Lower leg skin (tissue), 4 donors: ENCODE data around the gene ANO10. TPM values are rescaled to one million over a fixed set of nuclear protein-coding genes. Genes with fewer than 3 reads are reported as not detected.
A peak's percentile ranks its signal among the peaks of the same experiment; 100 is the strongest.

Source experiments
- DNase-seq, 2 donors: peaks; one replicate each; pipeline ENCODE4 v3.0.0-alpha.2; 2019; ENCODE audit warnings: low spot score in 2 of 2
- H3K4me3 ChIP-seq: fragments of 200-600 bp; sonication (generic); 2 replicates; pipeline ENCODE4 v1.5.1; 2017; ENCODE audit warnings: mild to moderate bottlenecking, low read depth; ENCODE audit not compliant: poor library complexity, severe bottlenecking
- POLR2A ChIP-seq, 2 donors: fragments of 450-650 bp; IDR thresholded peaks; one replicate each; pipeline ENCODE4 v1.6.1; 2016 to 2017; ENCODE audit warnings: antibody characterized with exemption in 2 of 2, mild to moderate bottlenecking in 1 of 2, moderate library complexity in 1 of 2
- WGBS, 2 donors: methylation state at CpG; one replicate each; pipeline ENCODE4 v1.1.5; 2018; 5-methylcytosine and 5-hydroxymethylcytosine counted together
- intact Hi-C: fragments of 100-400 bp; cut with DNase I; formaldehyde crosslinking; loops from one replicate; pipeline ENCODE4 v1.15.0; 2023; ENCODE audit warnings: low total_unique reads
- total RNA-seq, 4 donors: library from RNA; depleted of rRNA; stranded (reverse); fragments of >200 nt; gene quantifications; one replicate each; pipeline ENCODE4 v1.1.0, GENCODE V29; 2016
- TF ChIP-seq, protein P1 (sequence below), 3 donors: fragments of 450-650 bp; IDR thresholded peaks; one replicate each; pipeline ENCODE4 v1.5.1; 2016; ENCODE audit warnings: antibody characterized with exemption in 3 of 3, mild to moderate bottlenecking in 3 of 3, moderate library complexity in 2 of 3

Gene ANO10
- total RNA-seq, 4 donors from 2014 or later: 31.6 to 41.5 (median 37.5) TPM

DNA sequence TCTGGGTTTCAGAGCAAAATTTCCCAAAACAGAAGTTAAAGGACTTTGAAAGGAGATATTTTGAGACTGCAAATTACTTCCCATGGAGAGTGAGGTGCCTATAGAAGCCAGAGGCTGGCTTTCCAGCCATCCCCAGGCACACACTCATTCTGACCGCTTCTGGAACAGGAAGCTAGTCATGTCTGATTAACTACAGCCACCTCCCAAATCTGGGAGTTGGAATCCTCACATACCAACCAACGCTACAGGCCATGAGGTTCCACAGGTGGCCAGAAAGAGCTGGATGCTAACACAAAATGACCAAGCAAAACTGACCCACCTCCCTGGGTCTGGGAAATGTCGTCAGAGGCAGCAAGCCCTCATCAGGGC lies 248.3 kb downstream of the ANO10 start:
- DNase-seq: no peak
- intact Hi-C loops: no loop called here
- TF ChIP-seq, protein P1, sequence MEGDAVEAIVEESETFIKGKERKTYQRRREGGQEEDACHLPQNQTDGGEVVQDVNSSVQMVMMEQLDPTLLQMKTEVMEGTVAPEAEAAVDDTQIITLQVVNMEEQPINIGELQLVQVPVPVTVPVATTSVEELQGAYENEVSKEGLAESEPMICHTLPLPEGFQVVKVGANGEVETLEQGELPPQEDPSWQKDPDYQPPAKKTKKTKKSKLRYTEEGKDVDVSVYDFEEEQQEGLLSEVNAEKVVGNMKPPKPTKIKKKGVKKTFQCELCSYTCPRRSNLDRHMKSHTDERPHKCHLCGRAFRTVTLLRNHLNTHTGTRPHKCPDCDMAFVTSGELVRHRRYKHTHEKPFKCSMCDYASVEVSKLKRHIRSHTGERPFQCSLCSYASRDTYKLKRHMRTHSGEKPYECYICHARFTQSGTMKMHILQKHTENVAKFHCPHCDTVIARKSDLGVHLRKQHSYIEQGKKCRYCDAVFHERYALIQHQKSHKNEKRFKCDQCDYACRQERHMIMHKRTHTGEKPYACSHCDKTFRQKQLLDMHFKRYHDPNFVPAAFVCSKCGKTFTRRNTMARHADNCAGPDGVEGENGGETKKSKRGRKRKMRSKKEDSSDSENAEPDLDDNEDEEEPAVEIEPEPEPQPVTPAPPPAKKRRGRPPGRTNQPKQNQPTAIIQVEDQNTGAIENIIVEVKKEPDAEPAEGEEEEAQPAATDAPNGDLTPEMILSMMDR (IDR thresholded peaks at IDR 0.05): no peak
- no peak for TF ChIP-seq POLR2A (IDR thresholded peaks at IDR 0.05)
- H3K4me3 ChIP-seq: no peak overlapping the region
- WGBS, 2 donors: 95 to 96% methylated on average over 3 of the region's 3 CpGs

DNA sequence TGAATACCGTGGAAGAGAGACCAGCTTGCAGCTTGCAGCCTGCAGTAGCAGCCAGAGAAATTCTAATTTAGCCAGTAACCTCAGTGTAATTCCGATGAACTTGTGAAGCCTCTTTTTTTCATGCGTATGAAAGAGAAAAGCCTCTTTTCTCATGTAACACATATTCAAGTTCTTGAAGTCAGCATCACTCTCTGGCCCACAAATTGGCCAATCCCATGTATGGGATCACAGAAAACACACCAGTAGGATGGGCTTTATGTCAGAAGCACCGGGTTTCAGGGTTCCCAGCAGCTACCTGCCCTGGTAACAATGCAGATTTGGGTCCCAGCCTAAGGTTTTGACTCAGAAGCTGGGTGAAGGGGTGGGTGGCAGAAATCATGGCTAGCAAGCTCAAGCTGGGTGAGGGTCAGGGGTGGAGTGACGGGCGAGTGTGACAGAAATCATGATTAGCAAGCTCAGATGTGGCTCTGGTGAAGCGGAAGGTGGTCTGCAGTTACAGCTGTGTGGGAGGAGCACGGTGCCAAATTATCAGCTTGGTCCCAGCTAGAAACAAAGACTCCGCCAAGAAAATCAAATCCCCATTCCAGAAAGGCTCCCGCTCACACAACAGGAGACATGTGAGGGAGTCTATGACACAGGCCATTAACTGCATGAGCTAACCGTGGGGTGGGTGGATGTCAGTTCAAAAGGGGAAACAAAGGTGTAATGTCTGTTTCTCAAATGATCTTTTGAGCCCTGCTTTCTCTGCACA lies 248.8 kb downstream of the ANO10 start:
- no peak overlapping the region for H3K4me3 ChIP-seq
- DNase-seq: peak in 1 of 2 donors; percentile 43
- intact Hi-C loops: no loop called here
- TF ChIP-seq, protein P1 (IDR thresholded peaks at IDR 0.05): no peak
- no peak for TF ChIP-seq POLR2A (IDR thresholded peaks at IDR 0.05)
- 88% methylated on average over 11 of the region's 11 CpGs for WGBS, 2 donors

DNA sequence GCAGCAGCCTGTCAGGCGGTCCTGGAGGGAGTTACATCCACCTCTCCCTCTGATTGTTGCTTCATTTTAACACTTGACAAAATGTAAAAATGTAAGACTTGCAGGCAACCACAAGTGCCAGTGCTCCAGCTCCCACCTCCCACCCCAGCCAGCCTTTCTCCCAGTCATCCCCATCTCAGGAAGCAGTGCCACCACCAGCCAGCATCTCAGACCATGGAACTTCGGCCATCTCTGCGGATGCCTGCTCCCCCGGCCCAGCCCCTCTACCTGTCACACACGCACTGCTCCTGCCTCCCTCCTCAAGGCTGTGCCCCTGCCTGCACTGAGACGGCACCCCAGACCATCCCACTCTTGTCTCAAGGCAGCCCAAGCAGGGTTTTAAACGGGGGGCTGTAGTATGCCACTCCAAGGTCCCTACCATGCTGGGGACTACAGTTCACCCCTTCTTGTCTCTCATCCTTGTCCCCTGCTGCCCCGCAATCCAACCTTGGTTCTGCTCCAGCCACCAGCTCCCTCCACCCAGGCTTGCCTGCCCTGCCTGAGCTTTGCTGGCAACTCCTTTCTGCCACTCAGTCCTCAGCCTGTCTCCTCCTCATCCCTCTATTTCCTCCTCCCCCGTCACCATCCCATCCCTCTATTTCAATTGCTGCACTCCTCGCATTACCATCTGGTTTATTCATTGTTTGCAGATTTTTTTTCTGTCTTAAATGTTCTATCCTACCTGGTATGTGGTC lies 249.6 kb downstream of the ANO10 start:
- H3K4me3 ChIP-seq: no peak overlapping the region
- TF ChIP-seq, protein P1 (IDR thresholded peaks at IDR 0.05): no peak
- TF ChIP-seq POLR2A (IDR thresholded peaks at IDR 0.05): no peak
- DNase-seq: peak in 1 of 2 donors; percentile 70
- intact Hi-C loops: no loop called here
- 92 to 94% methylated on average over 10 of the region's 10 CpGs for WGBS, 2 donors

DNA sequence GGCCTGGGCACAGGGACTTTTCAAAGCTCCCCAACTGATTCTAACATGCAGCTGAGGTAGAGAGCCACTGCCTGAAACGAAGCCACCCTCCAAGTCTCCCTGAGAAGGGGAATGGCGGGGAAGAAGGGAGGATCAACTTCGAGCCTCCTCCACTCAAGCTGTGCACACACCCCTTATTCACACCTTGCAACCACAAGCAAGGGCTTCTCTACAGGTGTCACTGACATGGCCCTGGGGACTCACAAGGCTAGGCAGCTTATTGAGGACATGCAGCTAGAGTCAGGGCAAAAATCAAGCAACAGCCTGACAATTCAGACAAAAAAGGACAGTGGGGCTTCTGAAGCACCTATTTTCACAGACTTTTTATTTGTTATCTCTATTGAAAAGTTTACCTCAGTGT lies 250.3 kb downstream of the ANO10 start:
- DNase-seq: no peak
- no peak for TF ChIP-seq POLR2A (IDR thresholded peaks at IDR 0.05)
- TF ChIP-seq, protein P1 (IDR thresholded peaks at IDR 0.05): no peak
- 79 to 92% methylated on average over 3 of the region's 3 CpGs for WGBS, 2 donors
- no peak overlapping the region for H3K4me3 ChIP-seq
- intact Hi-C loops: no loop called here

DNA sequence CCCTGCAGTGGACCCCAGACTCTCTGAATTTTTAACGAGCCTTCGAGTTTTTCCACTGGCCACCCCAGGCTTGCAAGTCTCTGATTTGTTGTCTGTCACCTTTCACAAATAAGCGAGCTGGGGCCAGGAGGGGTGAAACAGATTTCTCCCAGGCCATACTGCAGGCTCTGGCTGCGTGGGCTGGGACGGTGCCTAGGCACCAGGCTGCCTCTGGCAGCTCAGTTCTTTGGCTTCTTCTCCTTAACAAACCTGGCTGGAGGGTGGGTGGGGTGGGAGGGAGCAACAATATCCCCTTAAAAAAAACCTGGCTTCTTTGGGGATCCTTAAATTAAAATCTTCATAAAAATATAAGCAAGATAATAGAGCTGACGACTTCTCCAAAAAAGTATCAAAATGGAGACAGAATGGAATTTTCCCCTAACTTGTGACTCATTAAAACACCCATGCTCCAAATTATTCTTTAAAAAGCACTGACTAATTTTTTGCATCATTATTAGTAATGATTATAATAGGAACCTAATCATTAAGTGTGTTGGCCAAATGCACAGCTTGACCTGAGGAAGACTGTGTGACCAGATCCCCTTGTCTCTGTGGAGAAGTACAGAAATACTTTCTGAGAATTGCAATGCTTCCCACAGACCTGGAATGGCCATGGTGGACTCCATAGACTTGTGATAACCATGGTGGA lies 251.4 kb downstream of the ANO10 start:
- TF ChIP-seq, protein P1 (IDR thresholded peaks at IDR 0.05): no peak
- no peak for TF ChIP-seq POLR2A (IDR thresholded peaks at IDR 0.05)
- intact Hi-C loops: no loop called here
- 71 to 73% methylated on average over 6 of the region's 6 CpGs for WGBS, 2 donors
- no peak overlapping the region for H3K4me3 ChIP-seq
- DNase-seq: no peak
